GM12875 (cell line): ENCODE data around the gene TBCD.

Experiments
- H3K4me3 ChIP-seq: one replicate; pipeline ENCODE4 v1.5.1; 2011; ENCODE audit warnings: low read depth, low read length, control low read depth
- CTCF ChIP-seq: IDR thresholded peaks from 2 replicates; pipeline ENCODE4 v1.5.1; 2011; ENCODE audit warnings: low read depth, mild to moderate bottlenecking, control low read depth, inconsistent platforms, low read length, moderate library complexity, borderline replicate concordance; ENCODE audit not compliant: insufficient read depth

The TBCD gene

GRCh38 chr17:82881900-82882714 lies 130.2 kb downstream of the TBCD start:
- no peak for TF ChIP-seq CTCF
- no peak overlapping the region for H3K4me3 ChIP-seq

DNA sequence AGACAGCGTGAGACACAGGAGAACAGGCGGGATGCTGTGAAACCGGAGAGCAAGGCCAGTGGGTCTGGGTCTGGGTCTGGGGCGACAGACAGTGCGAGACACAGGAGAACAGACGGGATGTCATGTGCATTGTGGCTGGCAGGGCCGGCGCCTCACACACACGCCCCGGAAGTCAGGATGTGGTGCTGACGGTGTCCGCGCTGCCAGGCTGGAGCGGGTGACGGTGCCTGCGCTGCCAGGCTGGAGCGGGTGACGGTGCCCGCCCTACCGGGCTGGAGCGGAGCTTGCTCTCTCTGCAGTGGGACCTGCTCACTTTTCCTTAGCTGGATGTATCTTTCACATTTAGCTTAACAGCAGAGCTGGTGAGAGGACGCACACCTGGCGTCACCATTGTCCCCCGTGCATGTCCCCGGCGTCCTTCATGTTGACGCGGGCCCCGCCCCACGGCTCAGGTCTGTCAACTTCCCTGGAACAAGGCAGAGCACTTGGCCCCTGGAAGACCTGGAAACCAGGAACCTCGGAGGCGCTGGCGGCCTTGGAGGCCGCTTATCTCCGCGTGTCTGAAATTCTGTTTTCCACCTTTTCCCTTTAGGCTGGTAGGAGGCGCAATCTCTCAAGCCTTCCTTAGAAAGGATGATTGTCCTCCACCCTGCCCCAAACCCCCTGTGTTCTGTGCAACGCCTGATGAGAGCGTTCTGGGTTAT lies 131.0 kb downstream of the TBCD start:
- TF ChIP-seq CTCF: no peak
- H3K4me3 ChIP-seq: no peak overlapping the region

DNA sequence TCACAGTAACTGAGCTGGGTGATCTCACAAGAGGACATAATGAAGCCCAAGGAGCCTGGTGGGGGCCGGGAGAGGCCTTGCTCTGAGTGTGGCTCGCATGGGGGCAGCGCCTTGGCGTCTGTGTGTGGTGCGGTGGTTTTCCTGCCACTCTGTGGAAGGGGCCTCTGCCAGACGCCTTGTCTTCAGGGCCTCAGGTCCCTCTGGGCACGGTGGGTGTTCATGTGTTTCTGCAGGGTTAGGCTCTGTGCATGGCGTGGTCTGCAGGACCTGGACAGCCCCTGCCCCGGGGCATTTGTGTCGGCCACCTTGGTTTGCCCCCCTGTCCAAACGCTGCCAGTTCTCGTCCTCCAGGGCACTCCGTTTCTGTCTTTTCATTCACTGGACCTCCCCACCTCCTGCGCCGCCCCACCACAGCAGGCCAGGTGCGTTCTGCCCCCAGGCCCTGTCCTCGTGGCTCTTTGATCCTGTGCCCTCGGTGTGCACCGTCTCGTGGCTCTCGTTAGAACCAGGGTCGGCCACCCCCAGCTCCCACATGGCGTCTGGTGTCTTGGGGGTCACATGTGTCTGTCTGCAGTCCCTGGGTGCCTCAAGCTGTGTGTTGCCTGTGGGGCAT lies 131.7 kb downstream of the TBCD start:
- TF ChIP-seq CTCF: no peak
- H3K4me3 ChIP-seq: no peak overlapping the region

- TF ChIP-seq CTCF: no peak
- no peak overlapping the region for H3K4me3 ChIP-seq
Observed at GRCh38 chr17:82884341-82884969, 132.6 kb downstream of the TBCD start.

DNA sequence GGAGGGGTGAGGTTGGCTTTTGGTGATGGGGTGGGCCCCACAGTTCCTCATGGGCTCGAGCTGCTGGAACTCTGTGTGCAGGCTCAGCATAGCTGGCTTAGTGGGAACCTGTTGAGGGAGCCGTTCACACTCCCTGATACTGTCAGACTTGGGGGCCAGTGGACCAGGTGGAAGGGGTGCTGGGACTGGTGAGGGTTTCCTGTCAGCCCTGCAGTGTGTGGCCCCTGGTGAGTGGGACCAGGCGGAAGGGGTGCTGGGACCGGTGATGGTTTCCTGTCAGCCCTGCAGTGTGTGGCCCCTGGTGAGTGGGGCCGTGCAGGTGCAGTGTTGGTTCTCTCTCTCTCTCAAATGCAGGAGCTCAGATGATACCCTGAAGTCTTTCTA lies 133.1 kb downstream of the TBCD start:
- no peak overlapping the region for H3K4me3 ChIP-seq
- no peak for TF ChIP-seq CTCF

GRCh38 chr17:82887255-82888164 lies 135.6 kb downstream of the TBCD start:
- no peak overlapping the region for H3K4me3 ChIP-seq
- no peak for TF ChIP-seq CTCF
